ENCODE measurements around the gene DTNA.
"Not testable (repeated sequence)": the region's sequence is repeated elsewhere in the genome, so short reads cannot be mapped to it uniquely, and the experiment has no call there.

The DTNA gene

GRCh38 chr18:34726286-34727004 is 16.3 kb downstream of the DTNA start:
- DNase-seq, result no peak

- no peak for DNase-seq
These were observed 19.2 kb downstream of the DTNA start for GRCh38 chr18:34729264-34729663.

DNA sequence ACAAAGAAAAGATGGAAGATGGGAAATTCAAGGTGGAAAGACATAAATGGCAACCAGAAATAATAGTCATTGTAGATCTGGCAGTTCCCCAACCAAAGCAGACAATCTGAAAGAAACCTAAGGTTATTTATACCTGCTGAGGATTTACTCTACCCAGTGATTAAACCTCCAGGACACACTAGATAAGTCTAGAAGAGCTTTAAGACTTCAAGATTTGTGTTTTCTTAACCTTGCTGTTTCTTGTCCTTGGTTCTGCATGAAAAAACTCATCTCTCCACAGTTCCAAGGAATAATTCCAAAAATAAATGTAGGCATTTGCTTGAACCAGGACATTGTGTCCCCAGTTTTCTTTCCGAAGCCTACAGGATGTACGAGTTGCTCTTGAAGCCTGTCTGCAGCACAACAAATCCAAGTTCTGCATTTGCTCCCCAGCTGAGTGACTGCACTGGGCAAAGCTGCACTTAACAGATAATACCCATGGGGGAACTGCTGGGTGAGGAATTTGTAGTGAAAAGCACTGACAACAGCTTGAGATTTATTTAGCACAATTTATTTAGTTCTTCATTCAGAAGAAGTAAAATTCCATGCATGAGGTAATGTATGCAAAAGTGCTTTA is 19.8 kb downstream of the DTNA start:
- no peak for DNase-seq

- no peak for DNase-seq
These were observed 20.7 kb downstream of the DTNA start for GRCh38 chr18:34730774-34731173.

- DNase-seq, result no peak
These were observed 24.0 kb downstream of the DTNA start for GRCh38 chr18:34734056-34734455.

- DNase-seq, result not testable (repeated sequence)
These were observed 24.4 kb downstream of the DTNA start for GRCh38 chr18:34734526-34734925.

DNA sequence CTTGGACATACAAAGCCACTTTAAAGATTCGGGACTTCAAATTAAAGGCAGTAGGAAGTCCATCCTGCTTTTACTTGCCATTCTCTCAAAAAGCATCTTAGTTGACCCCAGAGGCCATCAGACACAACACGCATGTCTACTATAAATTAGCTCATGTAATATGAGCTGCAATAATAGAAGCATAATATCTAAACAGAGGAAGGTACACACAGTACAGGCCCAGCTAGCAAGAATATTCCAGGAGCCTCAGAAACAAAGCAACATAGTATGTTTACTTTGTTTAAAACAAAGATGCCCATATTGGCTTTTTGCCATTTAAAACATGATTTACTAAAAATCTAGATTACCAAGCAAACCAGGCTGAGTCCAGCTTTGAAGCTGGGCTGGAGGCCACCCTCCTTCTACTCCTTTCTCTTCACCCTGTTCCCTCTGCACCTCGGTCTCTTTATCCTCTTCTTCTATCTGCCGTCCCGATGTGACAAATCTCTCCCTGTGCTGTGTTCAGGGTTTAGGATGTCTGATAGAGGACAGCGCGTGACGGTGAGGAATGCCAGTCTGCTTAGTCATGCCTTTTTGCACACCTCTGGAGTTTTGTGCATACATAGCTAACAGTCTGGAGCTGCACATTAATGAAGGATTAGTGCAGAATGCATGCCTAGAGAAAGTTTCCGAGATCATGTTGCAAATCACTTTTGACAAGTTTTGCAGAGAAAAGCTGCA is 28.2 kb downstream of the DTNA start:
- DNase-seq, result no peak

- DNase-seq, result no peak
These were observed 30.0 kb downstream of the DTNA start for GRCh38 chr18:34740101-34740500.

GRCh38 chr18:34740724-34741123 is 30.6 kb downstream of the DTNA start:
- DNase-seq, result no peak

GRCh38 chr18:34741401-34741800 is 31.3 kb downstream of the DTNA start:
- DNase-seq, result no peak

DNA sequence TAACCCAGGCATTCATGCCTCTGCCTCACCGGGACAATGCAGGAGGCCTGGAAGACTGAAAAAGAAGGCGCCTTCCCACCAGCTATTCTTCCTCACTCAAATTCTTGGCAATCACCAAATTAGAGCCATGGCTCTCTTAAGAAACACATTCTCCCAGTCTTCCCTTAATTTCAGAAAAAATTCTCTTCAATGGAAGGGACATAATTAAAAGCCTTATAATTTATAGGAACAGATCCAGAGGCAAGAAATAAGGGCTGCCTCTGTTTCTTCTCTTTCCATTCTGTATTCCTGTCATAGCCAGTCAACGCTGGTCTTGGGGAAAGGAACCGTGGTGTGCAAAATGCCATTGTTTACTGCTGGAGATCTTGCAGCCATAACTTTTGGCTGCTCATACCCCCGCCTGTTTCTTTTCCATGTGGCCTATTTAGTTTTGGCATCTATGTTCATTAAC is 32.8 kb downstream of the DTNA start:
- no peak for DNase-seq

DNA sequence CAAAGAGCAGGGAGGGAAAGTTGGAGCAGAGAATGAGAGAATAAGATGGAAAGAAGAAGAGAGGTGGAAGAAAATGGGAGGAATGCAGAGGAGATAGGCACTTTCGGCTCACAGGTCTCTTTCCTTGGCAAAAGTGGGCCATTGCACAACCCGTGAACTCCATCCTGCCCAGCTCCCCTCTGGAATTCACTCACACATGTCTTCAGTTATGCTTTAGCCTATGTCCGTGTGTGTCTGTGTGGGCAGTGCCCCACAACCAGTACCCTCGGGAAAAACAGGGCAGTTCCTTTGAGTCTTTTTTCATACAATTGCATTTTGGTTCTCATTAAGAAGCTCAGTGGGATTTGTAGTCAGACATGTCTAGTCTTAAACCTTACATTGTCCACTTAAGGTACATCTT is 34.5 kb downstream of the DTNA start:
- no peak for DNase-seq

DNA sequence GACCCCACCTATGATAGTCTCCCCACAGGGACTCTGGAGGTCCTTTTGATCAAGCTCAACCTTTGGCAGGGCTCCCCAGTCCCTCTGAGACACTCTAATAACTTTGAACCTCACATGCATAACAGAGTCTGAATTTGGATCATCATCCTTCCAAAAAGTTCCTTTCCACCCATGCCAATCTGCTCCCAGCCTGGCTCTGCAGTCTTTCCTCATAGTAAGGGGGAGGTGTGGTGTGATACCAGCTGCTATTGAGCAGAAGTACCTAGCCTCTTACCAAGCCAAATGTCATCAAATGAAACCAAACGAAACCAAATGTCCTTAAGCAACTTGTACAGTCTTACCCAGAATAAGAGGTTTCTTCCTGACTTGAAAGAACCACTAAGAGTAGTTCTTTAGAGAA is 36.5 kb downstream of the DTNA start:
- DNase-seq, result no peak

- no peak for DNase-seq
These were observed 39.6 kb downstream of the DTNA start for GRCh38 chr18:34749721-34750120.

DNA sequence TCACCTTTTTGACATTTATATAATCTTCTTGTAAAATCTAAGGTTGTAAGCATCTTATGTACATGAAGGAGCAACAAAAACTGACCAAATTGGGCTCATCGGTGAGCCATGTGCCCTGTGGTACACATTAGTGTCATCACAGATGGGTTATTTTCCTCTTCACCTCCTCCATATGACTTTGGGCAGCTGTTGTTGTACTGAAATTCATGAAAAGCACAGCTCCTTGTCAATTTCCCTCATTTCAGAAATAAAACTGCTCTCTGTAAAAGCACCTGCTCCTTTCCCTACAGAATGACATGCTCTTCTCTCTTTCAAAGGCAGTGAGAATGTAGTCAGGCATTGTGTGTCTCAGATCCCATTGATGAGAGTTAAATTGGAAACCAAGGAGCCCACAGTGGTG is 42.0 kb downstream of the DTNA start:
- DNase-seq, result no peak

DNA sequence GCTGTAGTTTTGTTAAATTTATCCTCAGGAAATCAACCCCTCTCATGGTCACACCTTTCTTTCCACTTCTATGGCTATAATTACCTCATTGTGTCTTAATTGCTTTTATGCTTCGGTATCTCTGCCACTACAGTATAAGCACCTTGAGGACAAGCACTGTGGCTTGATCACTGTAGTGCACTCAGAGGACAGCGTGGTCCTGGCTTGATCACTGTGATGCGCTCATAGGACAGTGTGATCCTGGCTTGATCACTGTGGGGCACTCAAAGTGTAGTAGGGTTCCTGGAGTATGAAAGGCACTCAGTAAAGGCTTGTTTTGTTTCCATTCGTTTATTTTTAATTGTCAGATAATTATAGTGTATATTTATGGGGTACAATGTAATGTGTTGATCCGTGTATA is 44.2 kb downstream of the DTNA start:
- DNase-seq, result no peak

- DNase-seq, result no peak
These were observed 47.6 kb downstream of the DTNA start for GRCh38 chr18:34757666-34758065.

DNA sequence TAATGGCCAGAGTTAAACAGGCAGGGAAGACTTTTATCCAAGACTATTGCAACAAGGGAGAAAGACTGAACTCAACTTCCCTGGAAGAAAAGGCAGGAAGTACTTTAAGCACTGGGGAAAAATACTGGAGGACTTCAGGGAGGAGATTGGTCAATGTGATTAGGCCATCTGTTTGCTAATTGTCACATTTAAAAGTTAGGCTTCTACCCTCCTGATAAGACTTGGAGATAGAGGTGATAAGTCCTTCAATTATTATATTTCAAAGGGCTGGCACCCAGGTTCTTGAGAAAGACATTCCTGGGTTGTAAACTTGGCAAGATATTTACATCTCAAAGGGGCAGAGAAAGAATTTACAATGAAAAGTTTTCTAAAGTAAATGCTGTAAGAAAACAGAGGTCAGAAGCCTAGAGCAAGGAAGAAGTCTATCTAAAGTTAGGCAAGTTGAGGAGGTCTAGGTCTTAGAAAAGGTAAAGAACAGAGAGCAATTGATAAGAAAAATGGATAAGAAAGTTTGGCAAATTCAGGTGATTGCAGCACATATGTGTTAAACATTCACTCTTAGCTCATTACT is 48.4 kb downstream of the DTNA start:
- no peak for DNase-seq

GRCh38 chr18:34760444-34760843 is 50.3 kb downstream of the DTNA start:
- no peak for DNase-seq

- DNase-seq, result no peak
These were observed 54.4 kb downstream of the DTNA start for GRCh38 chr18:34764451-34764850.

DNA sequence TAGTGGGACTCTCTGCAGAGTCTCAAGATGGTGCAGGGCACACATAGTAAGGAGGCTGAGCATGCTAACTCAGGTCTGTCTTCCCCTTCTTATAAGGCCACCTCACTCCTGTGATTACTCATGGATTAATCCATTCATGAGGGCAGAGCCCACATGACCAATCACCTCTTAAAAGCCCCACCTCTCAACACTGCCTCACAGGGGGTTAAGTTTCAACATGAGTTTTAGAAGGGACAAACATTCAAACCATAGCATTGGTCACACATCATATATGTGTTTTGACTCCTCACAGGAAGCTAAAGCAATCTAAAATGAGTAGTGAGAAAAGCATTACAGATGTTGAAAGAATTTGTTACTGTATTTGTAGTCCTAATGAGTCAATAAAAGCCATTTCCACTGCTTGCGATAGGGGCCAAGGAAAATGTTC is 57.5 kb downstream of the DTNA start:
- no peak for DNase-seq

DNA sequence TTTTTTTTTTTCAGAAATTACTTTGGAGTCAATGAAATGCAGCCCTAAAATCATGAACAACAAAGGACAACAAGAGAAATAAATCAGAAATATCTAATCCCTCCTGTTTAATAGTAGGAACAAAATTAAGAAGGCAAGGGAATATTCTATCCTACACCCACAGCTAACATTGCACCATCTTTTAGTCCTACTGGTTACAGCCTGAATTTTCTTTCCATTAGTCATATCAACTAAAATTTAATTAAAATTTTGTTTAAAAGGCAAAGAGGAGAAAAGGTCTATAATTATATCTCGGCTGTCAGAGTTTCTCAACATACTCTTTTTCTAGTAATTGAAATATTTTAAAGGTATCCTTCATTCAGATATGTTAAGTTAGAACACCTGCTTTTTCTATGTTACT is 61.9 kb downstream of the DTNA start:
- no peak for DNase-seq

DNA sequence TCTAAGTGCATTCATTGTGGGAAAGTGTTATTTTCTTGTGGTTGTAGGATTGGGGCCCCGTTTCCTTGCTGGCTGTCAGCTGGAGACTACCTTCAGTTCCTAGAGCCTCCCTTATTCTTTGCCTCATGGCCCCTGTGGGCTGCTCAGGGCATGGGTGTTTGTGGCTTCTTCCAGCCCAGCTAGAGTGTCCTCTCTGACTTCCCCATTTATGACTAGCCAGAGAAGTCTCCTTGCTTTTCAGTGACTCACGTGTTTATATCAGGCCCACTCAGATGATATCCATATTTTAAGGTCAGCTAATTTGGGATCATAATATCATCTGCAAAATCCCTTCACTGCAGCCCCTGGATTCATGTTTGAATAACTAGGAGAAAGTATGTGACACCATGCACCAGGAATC is 62.8 kb downstream of the DTNA start:
- no peak for DNase-seq

DNA sequence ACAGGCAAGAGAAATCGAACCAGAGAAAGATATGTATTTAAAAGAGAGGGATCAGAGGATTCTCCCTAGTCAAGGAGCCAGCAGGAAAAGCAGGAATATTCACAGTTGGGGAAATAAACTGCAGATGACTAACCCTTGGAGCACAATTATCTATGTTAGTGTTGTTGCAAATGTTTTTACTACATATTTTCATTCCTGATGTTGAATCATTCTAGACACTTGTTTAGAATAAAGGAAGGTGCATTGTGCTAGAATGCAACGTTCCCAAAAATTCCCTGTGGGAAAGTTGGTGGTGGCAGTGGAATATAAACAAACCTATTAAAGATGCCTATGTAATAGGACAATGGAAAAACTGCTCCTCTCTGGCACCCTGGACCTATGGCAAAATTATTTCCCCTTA is 63.3 kb downstream of the DTNA start:
- DNase-seq, result no peak

Measured in cortex of kidney (tissue), 1 donor.